ENCODE data around the gene RAB37.

GRCh38 chr17:74775409-74776043 lies 38.5 kb downstream of the RAB37 start:
- TF ChIP-seq MAX (IDR thresholded peaks at IDR 0.05; ENCODE audit: low read depth, low read length), result 0 out of 2 replicates have a peak, but pooled peaks have one; percentile 5
- TF ChIP-seq, protein P1, sequence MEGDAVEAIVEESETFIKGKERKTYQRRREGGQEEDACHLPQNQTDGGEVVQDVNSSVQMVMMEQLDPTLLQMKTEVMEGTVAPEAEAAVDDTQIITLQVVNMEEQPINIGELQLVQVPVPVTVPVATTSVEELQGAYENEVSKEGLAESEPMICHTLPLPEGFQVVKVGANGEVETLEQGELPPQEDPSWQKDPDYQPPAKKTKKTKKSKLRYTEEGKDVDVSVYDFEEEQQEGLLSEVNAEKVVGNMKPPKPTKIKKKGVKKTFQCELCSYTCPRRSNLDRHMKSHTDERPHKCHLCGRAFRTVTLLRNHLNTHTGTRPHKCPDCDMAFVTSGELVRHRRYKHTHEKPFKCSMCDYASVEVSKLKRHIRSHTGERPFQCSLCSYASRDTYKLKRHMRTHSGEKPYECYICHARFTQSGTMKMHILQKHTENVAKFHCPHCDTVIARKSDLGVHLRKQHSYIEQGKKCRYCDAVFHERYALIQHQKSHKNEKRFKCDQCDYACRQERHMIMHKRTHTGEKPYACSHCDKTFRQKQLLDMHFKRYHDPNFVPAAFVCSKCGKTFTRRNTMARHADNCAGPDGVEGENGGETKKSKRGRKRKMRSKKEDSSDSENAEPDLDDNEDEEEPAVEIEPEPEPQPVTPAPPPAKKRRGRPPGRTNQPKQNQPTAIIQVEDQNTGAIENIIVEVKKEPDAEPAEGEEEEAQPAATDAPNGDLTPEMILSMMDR (IDR thresholded peaks at IDR 0.05; ENCODE audit: low read depth, low read length), result no peak

Data from NB4 (cell line).